ENCODE data around the gene CMSS1. TPM values are rescaled to one million over a fixed set of nuclear protein-coding genes. Genes with fewer than 3 reads are reported as not detected.

Gene CMSS1
- total and polyA plus RNA-seq, 2 donors (not counting 1 experiment from before 2014, with no cell fraction given) = 7.3 to 22.8 TPM

DNA sequence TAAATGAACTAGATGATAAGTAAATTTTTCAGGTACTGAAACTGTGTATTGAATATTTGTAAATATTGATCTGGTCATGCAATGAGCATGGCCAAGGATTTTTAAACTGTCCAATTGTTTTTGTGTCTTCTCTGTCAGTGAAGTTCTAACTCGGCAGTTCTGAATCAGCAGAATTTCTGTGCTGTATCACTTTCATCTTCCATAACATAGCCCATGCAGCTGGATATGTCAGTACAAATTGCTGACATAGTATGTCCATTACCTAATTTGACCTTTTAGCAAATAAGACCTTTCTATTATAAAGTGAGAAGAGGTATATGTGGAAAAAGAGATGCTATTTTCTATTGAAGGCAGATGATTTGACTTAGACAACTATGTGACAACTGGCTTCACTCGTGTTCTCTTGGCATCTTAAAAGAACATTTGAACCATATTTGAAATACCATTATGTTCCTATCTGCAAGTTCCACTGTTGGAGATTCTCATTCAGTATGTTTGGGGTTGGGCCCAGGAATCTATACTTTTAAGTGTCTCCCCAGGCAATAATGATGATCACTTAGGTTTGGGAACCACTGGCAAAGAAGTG lies 90.4 kb downstream of the CMSS1 start:
- Mint-ChIP-seq H3K4me3 (no peak overlapping the region), H3K9me3 (ENCODE audit: insufficient read depth) (peaks cover 2% of the 10 kb centered on the region), H3K4me1 (peaks cover 4% of the 10 kb centered on the region), H3K27me3 (no peaks in the 10 kb centered on the region), H3K27ac (no peak overlapping the region)
- H2AFZ ChIP-seq (ENCODE audit: insufficient read depth, low read depth, low read length, poor library complexity, severe bottlenecking) = no peak overlapping the region
- no peaks in the 10 kb centered on the region for H4K20me1 ChIP-seq (ENCODE audit: control insufficient read depth, insufficient read depth, low read length, poor library complexity, severe bottlenecking)
- H3K27me3 ChIP-seq (replicated peaks in 1 of 4; ENCODE audit: control extremely low read depth in 1 of 4, control insufficient read depth in 3 of 4, insufficient read depth in 4 of 4, low read length in 3 of 4) = no peaks in the 10 kb centered on the region
- H3K36me3 ChIP-seq (replicated peaks in 1 of 2; ENCODE audit: control extremely low read depth in 1 of 2, control insufficient read depth in 1 of 2, extremely low read depth in 1 of 2, insufficient read depth in 2 of 2, low read length in 1 of 2) = no peaks in the 10 kb centered on the region
- 100% methylated on average over 1 of the region's 2 CpGs for WGBS (ENCODE audit: insufficient coverage)
- POLR2A ChIA-PET = interaction anchor here (0.6 kb wide), 1 partner anchor 148 kb away, joined by 3 read pairs; no protein-coding TSS in a partner anchor
- H3K79me2 ChIP-seq (ENCODE audit: control insufficient read depth, insufficient read depth, low read length) = no peaks in the 10 kb centered on the region
- no peaks in the 10 kb centered on the region for H3K9me3 ChIP-seq (ENCODE audit: control extremely low read depth in 1 of 3, control insufficient read depth in 2 of 3, insufficient read depth in 1 of 3, low read length in 2 of 3)
- H3K4me1 ChIP-seq (ENCODE audit: control insufficient read depth in 2 of 2, insufficient read depth in 2 of 2, low read length in 2 of 2) = no peaks in the 10 kb centered on the region
- no peak for ATAC-seq (ENCODE audit: low read depth)
- no peak overlapping the region for H3K4me3 ChIP-seq (ENCODE audit: control extremely low read depth in 1 of 5, extremely low read depth in 1 of 5, insufficient read depth in 1 of 5, low read depth in 2 of 5, low read length in 4 of 5)
- no peak for DNase-seq
- no peak for TF ChIP-seq CTCF (IDR thresholded peaks at IDR 0.05)
- TF ChIP-seq EZH2 (IDR thresholded peaks at IDR 0.05; ENCODE audit: borderline replicate concordance, insufficient read depth, low read depth, low read length, poor library complexity, severe bottlenecking) = no peak
- H3K4me2 ChIP-seq (replicated peaks; ENCODE audit: low read depth, low read length, poor library complexity, severe bottlenecking) = no peak overlapping the region
- CTCF ChIA-PET = no interaction called here
- no peak overlapping the region for H3K27ac ChIP-seq (ENCODE audit: low read length in 2 of 2)
- H3K9ac ChIP-seq (ENCODE audit: low read length) = no peak overlapping the region
- intact Hi-C loops (cut with micrococcal nuclease) = no loop called here

DNA sequence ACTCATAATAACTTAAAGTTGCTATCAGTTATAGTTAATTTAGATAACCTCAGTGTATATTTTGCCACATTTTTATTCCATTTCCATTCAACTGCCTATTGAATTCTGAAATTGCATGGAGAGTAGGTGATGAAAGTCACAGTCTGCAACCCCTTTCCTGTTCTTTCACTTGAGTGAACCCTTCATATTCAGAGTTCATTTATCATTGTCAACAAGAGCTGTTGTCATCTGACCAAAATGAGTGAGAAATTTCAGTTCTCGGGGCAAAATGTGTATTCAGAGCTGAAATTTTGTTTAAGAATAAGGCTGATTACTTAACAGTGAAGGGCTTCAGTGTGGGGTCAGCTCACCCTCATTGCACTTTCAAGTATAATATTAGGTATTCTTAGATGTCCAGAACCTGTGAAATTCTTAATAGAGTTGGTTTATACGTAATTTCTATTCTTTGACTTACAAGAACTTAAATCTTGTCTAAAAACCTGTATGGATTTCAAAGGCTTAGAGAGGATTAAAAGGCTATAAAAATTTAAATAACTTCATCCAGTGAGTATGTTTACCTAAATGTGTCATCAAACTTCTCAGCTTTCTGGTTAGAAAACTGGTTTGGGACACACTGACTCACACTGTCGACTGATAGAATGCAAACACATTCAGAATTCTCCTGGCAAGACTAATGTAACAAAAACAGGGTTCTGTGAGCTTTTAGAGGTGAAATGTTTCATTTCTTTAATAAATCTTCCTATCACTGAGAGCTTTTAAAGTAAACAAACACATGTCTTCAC lies 92.2 kb downstream of the CMSS1 start:
- Histone ChIP-seq H3K79me2 (ENCODE audit: control insufficient read depth, insufficient read depth, low read length) (no peaks in the 10 kb centered on the region), H3K27me3 (replicated peaks in 1 of 4; ENCODE audit: control extremely low read depth in 1 of 4, control insufficient read depth in 3 of 4, insufficient read depth in 4 of 4, low read length in 3 of 4) (no peaks in the 10 kb centered on the region), H3K36me3 (replicated peaks in 1 of 2; ENCODE audit: control extremely low read depth in 1 of 2, control insufficient read depth in 1 of 2, extremely low read depth in 1 of 2, insufficient read depth in 2 of 2, low read length in 1 of 2) (no peaks in the 10 kb centered on the region), H2AFZ (ENCODE audit: insufficient read depth, low read depth, low read length, poor library complexity, severe bottlenecking) (no peak overlapping the region), H3K9ac (ENCODE audit: low read length) (no peak overlapping the region), H3K9me3 (ENCODE audit: control extremely low read depth in 1 of 3, control insufficient read depth in 2 of 3, insufficient read depth in 1 of 3, low read length in 2 of 3) (no peaks in the 10 kb centered on the region), H3K4me1 (ENCODE audit: control insufficient read depth in 2 of 2, insufficient read depth in 2 of 2, low read length in 2 of 2) (no peaks in the 10 kb centered on the region), H3K4me3 (ENCODE audit: control extremely low read depth in 1 of 5, extremely low read depth in 1 of 5, insufficient read depth in 1 of 5, low read depth in 2 of 5, low read length in 4 of 5) (no peak overlapping the region), H3K27ac (ENCODE audit: low read length in 2 of 2) (no peak overlapping the region), H4K20me1 (ENCODE audit: control insufficient read depth, insufficient read depth, low read length, poor library complexity, severe bottlenecking) (no peaks in the 10 kb centered on the region), H3K4me2 (replicated peaks; ENCODE audit: low read depth, low read length, poor library complexity, severe bottlenecking) (no peak overlapping the region)
- ChIA-PET POLR2A (no interaction called here), CTCF (no interaction called here)
- intact Hi-C loops (cut with micrococcal nuclease) = no loop called here
- ATAC-seq (ENCODE audit: low read depth) (no peak), DNase-seq (no peak)
- Mint-ChIP-seq H3K9me3 (ENCODE audit: insufficient read depth) (peaks cover 3% of the 10 kb centered on the region), H3K4me3 (no peak overlapping the region), H3K27ac (no peak overlapping the region), H3K27me3 (no peaks in the 10 kb centered on the region), H3K4me1 (peaks cover 2% of the 10 kb centered on the region)
- WGBS (ENCODE audit: insufficient coverage) = no CpG with 5 or more reads among the region's 3 CpGs
- TF ChIP-seq EZH2 (IDR thresholded peaks at IDR 0.05; ENCODE audit: borderline replicate concordance, insufficient read depth, low read depth, low read length, poor library complexity, severe bottlenecking) (no peak), CTCF (IDR thresholded peaks at IDR 0.05) (no peak)

Measured in B cell (primary cell).